GM12878 (cell line): ENCODE measurements around the gene DNMT3B. TPM values are rescaled to one million over a fixed set of nuclear protein-coding genes. Genes with fewer than 3 reads are reported as not detected.

ENCODE experiments used
- ATAC-seq: fragments of 200-7000 bp; cut with Tn5 transposase; 3 replicates; pipeline ENCODE4 v1.9.1; 2020; ENCODE audit warnings: mild to moderate bottlenecking, moderate library complexity
- BruUV-seq: library from RNA; stranded (reverse); fragments of 400-500 nt; replicated peaks from 2 replicates; lab custom pipeline; 2021; lab: Mats Ljungman, UMichigan
- CTCF ChIA-PET: fragments of 300-600 bp; sonication (Branson Sonifier 250); formaldehyde crosslinking; extraction: SDS; loops from one replicate; lab custom pipeline; 2021; ENCODE audit warnings: inconsistent platforms; lab: Yijun Ruan, JAX
- POLR2A ChIA-PET: fragments of 350-600 bp; formaldehyde crosslinking; extraction: SDS; loops from one replicate; lab custom pipeline; 2021; ENCODE audit warnings: inconsistent platforms; lab: Charles Lee
- RAD21 ChIA-PET: fragments of 300-600 bp; sonication (Branson Sonifier 250); formaldehyde crosslinking; loops from one replicate; lab custom pipeline; 2023; ENCODE audit warnings: antibody characterized with exemption; ENCODE audit not compliant: unreplicated experiment; lab: Charles Lee
- SMC1A ChIA-PET: fragments of 300-600 bp; sonication (Branson Sonifier 250); formaldehyde crosslinking; loops from one replicate; lab custom pipeline; 2023; ENCODE audit not compliant: unreplicated experiment, uncharacterized antibody; lab: Charles Lee
- DNase-seq: peaks from one replicate; pipeline ENCODE4 v3.0.0-alpha.2; 2011; ENCODE audit warnings: low read depth, low spot score
- FAIRE-seq: peaks from 3 replicates; lab custom pipeline; 2011; peaks lifted over from hg19 to GRCh38; lab: Jason Lieb, UNC
- H2AFZ ChIP-seq: 2 replicates; pipeline ENCODE4 v1.6.0; 2011; ENCODE audit warnings: low read depth, low read length, control low read depth; ENCODE audit not compliant: control insufficient read depth
- H3K27ac ChIP-seq: 2 replicates; pipeline ENCODE4 v1.5.1; 2011; ENCODE audit warnings: control low read depth; ENCODE audit not compliant: control insufficient read depth, insufficient read depth
- H3K27me3 ChIP-seq, 2 experiments: replicated peaks in 1 of 2; 2 replicates each; pipeline versions ENCODE4 v1.6.0 to v1.6.1; 2011; ENCODE audit warnings: low read length in 1 of 2; ENCODE audit not compliant: control insufficient read depth in 2 of 2, insufficient read depth in 2 of 2
- H3K36me3 ChIP-seq, 2 experiments: 2 replicates each; pipeline ENCODE4 v1.5.1; 2011; ENCODE audit warnings: low read length in 1 of 2; ENCODE audit not compliant: control insufficient read depth in 2 of 2, insufficient read depth in 2 of 2
- H3K4me1 ChIP-seq: 2 replicates; pipeline ENCODE4 v1.6.1; 2011; ENCODE audit warnings: mild to moderate bottlenecking, low read length, moderate library complexity, mixed read lengths; ENCODE audit not compliant: control insufficient read depth, insufficient read depth
- H3K4me2 ChIP-seq: 2 replicates; pipeline ENCODE4 v1.6.0; 2011; ENCODE audit warnings: control low read depth; ENCODE audit not compliant: control insufficient read depth, insufficient read depth
- H3K4me3 ChIP-seq: fragments of 200-600 bp; sonication (generic); 2 replicates; pipeline ENCODE4 v1.5.1; 2016
- H3K79me2 ChIP-seq: 2 replicates; pipeline ENCODE4 v1.6.0; 2011; ENCODE audit warnings: low read length; ENCODE audit not compliant: control insufficient read depth, insufficient read depth
- H3K9ac ChIP-seq: 2 replicates; pipeline ENCODE4 v1.8.0; 2011; ENCODE audit warnings: low read length, control low read depth, mixed read lengths; ENCODE audit not compliant: control insufficient read depth, insufficient read depth
- H3K9me3 ChIP-seq: replicated peaks from 3 replicates; pipeline ENCODE4 v1.5.1; 2011; ENCODE audit warnings: mild to moderate bottlenecking, low read length; ENCODE audit not compliant: control insufficient read depth, insufficient read depth
- H4K20me1 ChIP-seq: 2 replicates; pipeline ENCODE4 v1.6.0; 2011; ENCODE audit not compliant: control insufficient read depth, insufficient read depth
- DPF2 ChIP-seq: fragments of 450-650 bp; IDR thresholded peaks from 2 replicates; pipeline ENCODE4 v1.6.1; 2017; ENCODE audit warnings: mild to moderate bottlenecking
- EGR1 ChIP-seq, 2 experiments: IDR thresholded peaks; 1 replicate in 1 of 2; 2 replicates in 1 of 2; pipeline ENCODE4 v1.6.1; 2011 to 2012; ENCODE audit warnings: low read depth in 2 of 2, low read length in 2 of 2, borderline replicate concordance in 1 of 2, mild to moderate bottlenecking in 1 of 2, moderate library complexity in 1 of 2
- EP300 ChIP-seq, 2 experiments: fragments of 150-350 bp in 1 of 2; IDR thresholded peaks; 2 replicates each; pipeline ENCODE4 v1.6.1; 2011 to 2012; ENCODE audit warnings: low read depth in 2 of 2, low read length in 2 of 2, borderline replicate concordance in 1 of 2, improper control_type of control experiment in 1 of 2, inconsistent platforms in 1 of 2; ENCODE audit not compliant: control insufficient read depth in 1 of 2
- FOS ChIP-seq: IDR thresholded peaks from 3 replicates; pipeline ENCODE4 v1.6.1; 2011; ENCODE audit warnings: borderline replicate concordance; ENCODE audit not compliant: insufficient read length; ENCODE audit errors: extremely low read depth
- FOXM1 ChIP-seq: IDR thresholded peaks from 2 replicates; pipeline ENCODE4 v1.6.1; 2012; ENCODE audit warnings: low read depth, mild to moderate bottlenecking, inconsistent platforms, low read length, moderate library complexity
- RAD21 ChIP-seq: IDR thresholded peaks from 2 replicates; pipeline ENCODE4 v1.6.1; 2011; ENCODE audit warnings: mild to moderate bottlenecking, low read depth, low read length, moderate library complexity; ENCODE audit not compliant: insufficient read depth
- RELA ChIP-seq: fragments of 450-650 bp; IDR thresholded peaks from 2 replicates; pipeline ENCODE4 v1.8.0; 2014; ENCODE audit warnings: borderline replicate concordance; ENCODE audit not compliant: partially characterized antibody
- SMC3 ChIP-seq: IDR thresholded peaks from 2 replicates; pipeline ENCODE4 v1.6.1; 2011; ENCODE audit warnings: low read length, improper control_type of control experiment, borderline replicate concordance
- SREBF1 ChIP-seq: IDR thresholded peaks from 2 replicates; pipeline ENCODE4 v1.6.1; 2012; ENCODE audit warnings: mild to moderate bottlenecking, low read length
- TAF1 ChIP-seq: IDR thresholded peaks from 2 replicates; pipeline ENCODE4 v1.6.1; 2011; ENCODE audit warnings: mild to moderate bottlenecking, low read depth, low read length, borderline replicate concordance
- TCF3 ChIP-seq: IDR thresholded peaks from 2 replicates; pipeline ENCODE4 v1.6.1; 2012; ENCODE audit warnings: low read depth, mild to moderate bottlenecking, low read length, borderline replicate concordance; ENCODE audit not compliant: insufficient read depth
- YY1 ChIP-seq: IDR thresholded peaks from 2 replicates; pipeline ENCODE4 v1.6.1; 2011; ENCODE audit warnings: low read depth, mild to moderate bottlenecking, low read length
- ZNF207 ChIP-seq: fragments of 450-650 bp; IDR thresholded peaks from 2 replicates; pipeline ENCODE4 v1.6.1; 2014; ENCODE audit warnings: antibody characterized with exemption, mild to moderate bottlenecking, borderline replicate concordance
- ZNF274 ChIP-seq: IDR thresholded peaks from one replicate; pipeline ENCODE4 v1.8.0; 2011; ENCODE audit not compliant: insufficient read length, insufficient read depth
- ZZZ3 ChIP-seq: IDR thresholded peaks from 2 replicates; pipeline ENCODE4 v1.6.1; 2011; ENCODE audit warnings: low read depth; ENCODE audit not compliant: control insufficient read depth, insufficient read length
- WGBS: methylation state at CpG from one replicate; pipeline ENCODE4 v1.1.6; 2016; ENCODE audit warnings: low lambda C conversion rate; ENCODE audit not compliant: insufficient replicate concordance, insufficient coverage; ENCODE audit errors: missing lambda C conversion rate; 5-methylcytosine and 5-hydroxymethylcytosine counted together
- in situ Hi-C: fragments of 300-500 bp; cut with MboI; formaldehyde crosslinking; loops from 9 replicates; pipeline ENCODE4 v1.14.3; 2018; ENCODE audit warnings: mixed read lengths
- intact Hi-C: fragments of 100-400 bp; cut with micrococcal nuclease; formaldehyde crosslinking; loops from one replicate; pipeline ENCODE4 v1.14.2; 2022; ENCODE audit not compliant: unreplicated experiment
- polyA plus RNA-seq, 11 experiments: library from polyadenylated mRNA; depleted of rRNA in 4 of 11; unstranded in 6 of 11; stranded (reverse) in 5 of 11; fragments of >200 nt; fragmentation: Nextera tagmentation in 4 of 11; fragmentation: Illumina TruSeq in 1 of 11; extraction: Ambion mirVana in 4 of 11; extraction: Trizol in 1 of 11; gene quantifications; 1 replicate in 1 of 11; 2 replicates in 10 of 11; pipeline versions ENCODE4 v1.2.1 to v1.2.3, GENCODE V29; 2011 to 2016; ENCODE audit warnings: inconsistent platforms in 2 of 11, missing spikeins in 2 of 11, low read depth in 1 of 11
- total RNA-seq, 4 experiments: library from RNA; depleted of rRNA in 3 of 4; stranded (reverse); fragments of >200 nt in 3 of 4; fragmentation: Illumina TruSeq in 1 of 4; extraction: Trizol in 1 of 4; gene quantifications; 2 replicates each; pipeline versions ENCODE4 v1.2.1 to v1.2.3, GENCODE V29; 2013 to 2021
- TF ChIP-seq, protein P1 (sequence below): fragments of 450-650 bp; conservative IDR thresholded peaks from 2 replicates; pipeline ENCODE4 v1.6.1; 2017; ENCODE audit warnings: mild to moderate bottlenecking, moderate library complexity

The DNMT3B gene
- total and polyA plus RNA-seq, 10 of the 15 experiments (the other 5 are each of a cell fraction or from before 2014, with no cell fraction given): 0.23 to 1.9 (median 1.1) TPM

DNA sequence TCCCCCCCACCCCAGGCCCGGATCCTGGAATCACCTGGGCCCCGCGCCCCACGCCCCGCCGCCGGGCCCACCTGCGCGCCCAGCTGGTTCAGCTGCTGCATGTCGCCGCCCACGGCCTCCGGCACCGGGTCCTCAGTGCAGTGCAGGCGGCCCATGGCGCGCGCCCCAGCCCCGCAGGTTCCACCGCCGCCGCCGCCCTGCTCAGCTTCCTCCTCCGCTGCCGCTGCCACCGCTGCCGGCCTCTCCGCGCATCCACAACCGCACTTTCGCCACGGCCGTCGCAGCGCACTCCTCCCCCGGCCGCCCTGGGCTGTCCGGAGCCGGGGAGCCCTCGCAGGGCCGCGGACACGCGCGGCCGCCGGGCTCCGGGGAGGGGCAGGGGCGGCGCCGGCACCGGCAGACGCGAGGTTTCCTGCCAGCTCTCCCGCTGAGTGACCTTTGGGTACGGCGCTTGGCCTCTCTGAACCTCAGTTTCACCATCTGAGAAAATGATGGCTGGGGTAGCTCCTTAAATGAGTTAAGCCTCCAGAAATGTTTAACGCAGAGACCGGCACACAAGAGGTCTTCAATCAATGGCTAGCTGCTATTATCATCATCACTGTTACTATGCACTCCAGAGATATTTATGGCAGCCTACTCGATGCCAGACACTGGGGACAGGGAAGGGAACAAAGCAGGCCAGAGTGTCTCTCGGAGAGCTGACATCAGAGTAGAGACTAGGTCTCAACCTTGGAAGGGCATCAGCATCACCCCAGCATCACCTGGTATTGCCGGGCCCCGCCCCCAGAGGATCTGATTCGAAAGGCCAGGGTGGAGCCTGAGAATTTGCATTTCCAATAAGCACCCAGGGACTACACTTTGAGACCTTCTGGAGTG is 18.7 kb upstream of the DNMT3B start, which contains the start of gene COMMD7 (continued):
- TF ChIP-seq FOS: no peak
- peak; percentile 67 for TF ChIP-seq DPF2
- no peak for TF ChIP-seq RELA
- peak; percentile 49; the same call in 1 of the 2 replicates for TF ChIP-seq YY1

DNA sequence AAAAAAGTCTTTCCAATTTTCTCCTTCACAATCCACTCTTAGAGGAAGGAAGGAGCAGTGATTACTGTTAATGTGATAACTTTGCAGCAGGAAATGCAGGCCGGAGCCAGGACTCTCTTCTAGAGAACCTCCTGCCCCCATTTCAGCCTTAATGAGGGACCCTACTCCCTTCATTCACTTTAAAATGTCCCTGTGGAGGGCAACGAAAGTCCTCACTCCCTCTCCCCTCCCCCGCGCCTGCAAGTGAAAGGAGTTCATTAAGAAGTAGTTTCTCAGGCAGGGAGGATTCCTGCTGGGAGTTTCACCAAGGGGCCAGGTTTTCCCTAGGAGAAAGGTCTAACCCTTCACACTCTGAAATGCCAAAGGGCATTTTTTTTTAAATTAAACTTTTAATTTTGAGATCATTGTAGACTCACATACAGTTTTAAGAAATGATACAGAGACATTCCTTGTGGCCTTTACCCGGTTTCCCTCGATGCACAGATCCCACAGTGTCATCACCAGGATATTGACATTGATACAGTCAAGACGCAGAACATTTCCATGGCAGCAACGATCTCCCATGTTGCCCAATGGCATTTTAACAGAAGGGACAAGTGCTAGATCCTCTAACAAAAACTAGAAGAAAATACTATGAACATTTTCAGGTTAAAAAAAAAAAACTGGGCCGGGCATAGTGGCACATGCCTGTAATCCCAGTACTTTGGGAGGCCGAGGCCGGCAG is 12.1 kb upstream of the DNMT3B start:
- SMC1A ChIA-PET: no interaction called here
- no peaks in the 10 kb centered on the region for H3K9me3 ChIP-seq
- intact Hi-C loops (no loop called here), in situ Hi-C loops (no loop called here)
- no peaks in the 10 kb centered on the region for H3K27me3 ChIP-seq
- H3K4me2 ChIP-seq: no peak overlapping the region
- H3K4me1 ChIP-seq: no peaks in the 10 kb centered on the region
- 80% methylated on average over 11 of the region's 11 CpGs for WGBS
- ATAC-seq: no peak
- H4K20me1 ChIP-seq: no peaks in the 10 kb centered on the region
- CTCF ChIA-PET: no interaction called here
- no peak overlapping the region for H3K4me3 ChIP-seq
- H3K36me3 ChIP-seq: no peaks in the 10 kb centered on the region
- no peak for FAIRE-seq
- TF ChIP-seq, protein P1, sequence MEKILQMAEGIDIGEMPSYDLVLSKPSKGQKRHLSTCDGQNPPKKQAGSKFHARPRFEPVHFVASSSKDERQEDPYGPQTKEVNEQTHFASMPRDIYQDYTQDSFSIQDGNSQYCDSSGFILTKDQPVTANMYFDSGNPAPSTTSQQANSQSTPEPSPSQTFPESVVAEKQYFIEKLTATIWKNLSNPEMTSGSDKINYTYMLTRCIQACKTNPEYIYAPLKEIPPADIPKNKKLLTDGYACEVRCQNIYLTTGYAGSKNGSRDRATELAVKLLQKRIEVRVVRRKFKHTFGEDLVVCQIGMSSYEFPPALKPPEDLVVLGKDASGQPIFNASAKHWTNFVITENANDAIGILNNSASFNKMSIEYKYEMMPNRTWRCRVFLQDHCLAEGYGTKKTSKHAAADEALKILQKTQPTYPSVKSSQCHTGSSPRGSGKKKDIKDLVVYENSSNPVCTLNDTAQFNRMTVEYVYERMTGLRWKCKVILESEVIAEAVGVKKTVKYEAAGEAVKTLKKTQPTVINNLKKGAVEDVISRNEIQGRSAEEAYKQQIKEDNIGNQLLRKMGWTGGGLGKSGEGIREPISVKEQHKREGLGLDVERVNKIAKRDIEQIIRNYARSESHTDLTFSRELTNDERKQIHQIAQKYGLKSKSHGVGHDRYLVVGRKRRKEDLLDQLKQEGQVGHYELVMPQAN: no peak
- TF ChIP-seq ZZZ3 (no peak), TCF3 (no peak), SMC3 (no peak), RAD21 (no peak), TAF1 (no peak), ZNF207 (no peak), ZNF274 (no peak), SREBF1 (no peak), EGR1 (IDR thresholded peaks at IDR 0.05; ENCODE audit: borderline replicate concordance in 1 of 2, low read depth in 2 of 2, low read length in 2 of 2) (no peak), FOXM1 (no peak), EP300 (IDR thresholded peaks at IDR 0.05; ENCODE audit: borderline replicate concordance in 1 of 2, control insufficient read depth in 1 of 2, low read depth in 2 of 2, low read length in 2 of 2) (no peak)
- no peak for DNase-seq
- H3K79me2 ChIP-seq: no peaks in the 10 kb centered on the region
- RAD21 ChIA-PET: no interaction called here
- no TSS peak for BruUV-seq
- H3K27ac ChIP-seq: no peak overlapping the region
- H3K9ac ChIP-seq: no peak overlapping the region
- H2AFZ ChIP-seq: no peak overlapping the region
- POLR2A ChIA-PET: no interaction called here
